Thymus (tissue), 11 donors: ENCODE results near the gene IGFL4. TPM values are rescaled to one million over a fixed set of nuclear protein-coding genes. Genes with fewer than 3 reads are reported as not detected.

Experiments
- DNase-seq, 9 donors: peaks; one replicate each; pipeline ENCODE4 v3.0.0-alpha.2; 2013; ENCODE audit warnings: low spot score in 9 of 9, low read depth in 6 of 9, missing footprints in 1 of 9
- H3K27ac ChIP-seq, 2 donors: one replicate each; pipeline ENCODE4 v1.5.1; 2013; ENCODE audit warnings: control low read depth in 1 of 2, low read depth in 1 of 2, low read length in 1 of 2, mild to moderate bottlenecking in 1 of 2, moderate library complexity in 1 of 2
- H3K27me3 ChIP-seq, 2 donors: one replicate each; pipeline ENCODE4 v1.5.1; 2013; ENCODE audit warnings: low read length in 1 of 2; ENCODE audit not compliant: control insufficient read depth in 2 of 2, insufficient read depth in 1 of 2
- H3K36me3 ChIP-seq, 2 donors: one replicate each; pipeline ENCODE4 v1.5.1; 2013; ENCODE audit warnings: low read length in 1 of 2, mild to moderate bottlenecking in 1 of 2, moderate library complexity in 1 of 2; ENCODE audit not compliant: control insufficient read depth in 2 of 2, insufficient read depth in 2 of 2
- H3K4me1 ChIP-seq, 2 donors: one replicate each; pipeline ENCODE4 v1.5.1; 2013; ENCODE audit warnings: low read length in 2 of 2; ENCODE audit not compliant: control insufficient read depth in 2 of 2, insufficient read depth in 2 of 2
- H3K4me3 ChIP-seq, 2 donors: one replicate each; pipeline ENCODE4 v1.5.1; 2013; ENCODE audit warnings: low read length in 2 of 2, control low read depth in 1 of 2, mild to moderate bottlenecking in 1 of 2
- H3K9me3 ChIP-seq, 2 donors: one replicate each; pipeline ENCODE4 v1.5.1; 2013; ENCODE audit warnings: low read length in 1 of 2, mild to moderate bottlenecking in 1 of 2; ENCODE audit not compliant: control insufficient read depth in 2 of 2, insufficient read depth in 1 of 2
- WGBS: extraction: QIAGEN DNeasy Blood & Tissue Kit; methylation state at CpG from one replicate; pipeline ENCODE4 v1.1.7; 2013; 5-methylcytosine and 5-hydroxymethylcytosine counted together
- polyA plus RNA-seq: library from polyadenylated mRNA; stranded (reverse); fragments of 200-250 nt; gene quantifications from one replicate; pipeline ENCODE4 v1.2.3, GENCODE V29; 2013
- total RNA-seq: library from RNA; stranded (reverse); fragments of 120-200 nt; gene quantifications from one replicate; pipeline ENCODE4 v1.2.4, GENCODE V29; 2013
- donor health status: healthy.

The IGFL4 gene
- total and polyA plus RNA-seq, 2 donors, result 0.14 to 0.16 TPM

DNA sequence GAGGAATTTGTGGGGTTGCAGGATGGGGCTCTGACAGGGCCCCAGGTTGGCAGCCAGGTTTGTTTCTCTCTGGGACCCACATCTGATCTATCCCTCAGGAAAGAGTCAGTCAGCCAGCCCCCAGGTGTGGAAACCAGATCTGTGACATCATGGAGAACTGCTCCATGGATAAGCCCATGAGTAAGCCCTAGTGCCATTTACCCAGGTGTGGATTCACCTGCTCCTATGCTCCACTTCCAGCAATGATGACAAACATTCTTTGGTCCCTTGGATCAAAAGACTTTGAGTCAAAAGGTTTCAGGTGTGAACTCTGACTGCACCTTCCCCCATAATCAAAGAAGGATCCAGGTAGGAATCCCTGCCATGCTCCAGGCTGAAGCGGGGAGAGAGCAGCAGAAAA lies 26.9 kb upstream of the IGFL4 start:
- WGBS, result 95% methylated on average over 1 of the region's 1 CpG
- Histone ChIP-seq H3K27me3 (peaks cover 0 to 2% of the 10 kb centered on the region in 2 donors), H3K4me1 (no peaks in the 10 kb centered on the region), H3K27ac (no peak overlapping the region), H3K9me3 (no peaks in the 10 kb centered on the region), H3K4me3 (no peak overlapping the region), H3K36me3 (no peaks in the 10 kb centered on the region)
- no peak for DNase-seq

DNA sequence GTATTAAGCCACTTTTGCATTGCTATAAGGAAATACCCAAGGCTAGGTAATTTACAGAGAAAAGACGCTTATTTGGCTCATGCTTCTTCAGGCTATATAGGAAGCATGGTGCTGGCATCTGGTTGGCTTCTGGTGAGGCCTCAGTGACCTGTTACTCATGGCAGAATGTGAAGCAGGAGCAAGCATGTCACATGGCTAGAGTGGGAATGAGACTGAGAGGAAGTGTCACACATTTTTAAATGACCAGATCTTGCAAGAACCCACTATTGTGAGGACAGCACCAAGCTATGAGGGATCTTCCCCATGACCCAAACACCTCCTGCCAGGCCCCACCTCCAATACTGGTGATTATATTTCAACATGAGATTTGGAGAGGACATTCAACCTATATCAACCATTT lies 25.7 kb upstream of the IGFL4 start:
- 96% methylated on average over 1 of the region's 1 CpG for WGBS
- peaks cover 0 to 2% of the 10 kb centered on the region in 2 donors for H3K27me3 ChIP-seq
- DNase-seq, result no peak

DNA sequence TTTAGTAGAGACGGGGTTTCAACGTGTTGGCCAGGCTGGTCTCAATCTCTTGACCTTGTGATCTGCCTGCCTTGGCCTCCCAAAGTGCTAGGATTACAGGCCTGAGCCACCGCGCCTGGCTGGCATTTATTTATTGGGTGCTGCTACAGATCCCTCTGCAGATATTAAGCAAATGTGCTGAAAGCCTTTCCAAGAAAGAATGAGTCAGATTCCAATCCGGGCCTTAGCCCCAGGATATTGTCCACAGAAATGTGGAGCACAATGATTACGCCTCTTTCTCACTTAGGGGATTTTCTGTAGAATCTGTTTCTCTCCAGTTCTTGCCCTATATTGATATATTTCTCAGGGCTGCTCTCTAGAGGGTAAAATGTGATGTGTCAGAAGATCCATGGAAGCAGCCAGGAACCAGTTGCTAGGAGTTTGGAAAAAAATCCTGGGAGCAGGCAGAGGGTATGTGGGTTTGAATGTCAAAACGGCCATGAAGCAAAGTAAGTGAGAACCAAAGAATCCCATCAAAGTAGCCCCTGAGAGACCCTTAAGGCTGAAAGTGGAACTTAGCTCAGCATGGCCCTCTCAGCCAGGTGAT lies 24.8 kb upstream of the IGFL4 start:
- Histone ChIP-seq H3K36me3 (no peaks in the 10 kb centered on the region), H3K4me3 (no peak overlapping the region), H3K9me3 (no peaks in the 10 kb centered on the region), H3K4me1 (no peaks in the 10 kb centered on the region), H3K27ac (no peak overlapping the region), H3K27me3 (peaks cover 0 to 2% of the 10 kb centered on the region in 2 donors)
- 84% methylated on average over 7 of the region's 7 CpGs for WGBS
- DNase-seq, result no peak

More for the DNA sequence above, 25.7 kb upstream of the IGFL4 start:
- Histone ChIP-seq H3K27ac (no peak overlapping the region), H3K9me3 (no peaks in the 10 kb centered on the region), H3K36me3 (no peaks in the 10 kb centered on the region), H3K4me3 (no peak overlapping the region), H3K4me1 (no peaks in the 10 kb centered on the region)

DNA sequence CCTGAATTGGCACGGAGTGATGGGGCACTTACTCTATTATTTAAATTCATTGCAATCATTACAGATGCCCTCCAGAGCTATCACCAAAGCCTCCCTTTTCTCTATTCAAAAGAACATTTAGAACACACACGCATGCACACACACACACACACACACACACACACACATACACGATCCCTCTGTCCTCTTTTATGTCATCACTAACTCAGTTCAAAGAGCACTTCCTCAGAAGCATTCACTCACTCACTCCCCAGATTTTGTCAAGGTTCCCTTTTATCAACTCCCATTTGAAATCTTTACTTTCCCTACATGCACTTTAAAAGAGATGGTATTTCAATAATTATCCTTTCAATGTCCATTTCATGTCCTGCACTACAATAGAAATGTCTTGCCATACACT lies 22.4 kb upstream of the IGFL4 start:
- WGBS, result 82% methylated on average over 3 of the region's 3 CpGs
- H3K4me1 ChIP-seq, result no peaks in the 10 kb centered on the region
- DNase-seq, result no peak
- H3K27ac ChIP-seq, result no peak overlapping the region
- H3K36me3 ChIP-seq, result no peaks in the 10 kb centered on the region
- H3K9me3 ChIP-seq, result no peaks in the 10 kb centered on the region
- H3K4me3 ChIP-seq, result no peak overlapping the region
- H3K27me3 ChIP-seq, result no peaks in the 10 kb centered on the region

DNA sequence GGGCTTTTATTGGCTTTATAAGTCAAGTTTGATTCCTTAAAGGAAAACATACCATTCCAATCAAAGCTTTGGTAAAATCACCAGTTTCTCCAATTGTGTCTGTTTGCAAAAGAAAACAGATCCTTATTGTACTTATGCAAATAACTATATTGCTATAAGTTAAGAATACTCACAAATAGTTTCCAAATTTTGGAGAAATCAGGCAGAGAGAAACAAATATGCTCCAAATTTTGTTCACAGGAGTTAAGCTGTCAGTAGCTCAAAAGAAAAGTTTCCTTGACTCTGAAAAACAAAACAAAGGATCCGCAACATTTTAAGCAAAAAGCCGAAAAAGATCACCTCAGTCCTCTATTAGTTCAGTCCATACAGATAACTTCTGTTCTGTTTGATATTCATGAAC lies 19.2 kb upstream of the IGFL4 start:
- H3K9me3 ChIP-seq, result no peaks in the 10 kb centered on the region
- H3K27ac ChIP-seq, result no peak overlapping the region
- 91% methylated on average over 2 of the region's 2 CpGs for WGBS
- DNase-seq, result no peak
- H3K4me3 ChIP-seq, result no peak overlapping the region
- no peaks in the 10 kb centered on the region for H3K36me3 ChIP-seq
- H3K4me1 ChIP-seq, result no peaks in the 10 kb centered on the region
- no peaks in the 10 kb centered on the region for H3K27me3 ChIP-seq

DNA sequence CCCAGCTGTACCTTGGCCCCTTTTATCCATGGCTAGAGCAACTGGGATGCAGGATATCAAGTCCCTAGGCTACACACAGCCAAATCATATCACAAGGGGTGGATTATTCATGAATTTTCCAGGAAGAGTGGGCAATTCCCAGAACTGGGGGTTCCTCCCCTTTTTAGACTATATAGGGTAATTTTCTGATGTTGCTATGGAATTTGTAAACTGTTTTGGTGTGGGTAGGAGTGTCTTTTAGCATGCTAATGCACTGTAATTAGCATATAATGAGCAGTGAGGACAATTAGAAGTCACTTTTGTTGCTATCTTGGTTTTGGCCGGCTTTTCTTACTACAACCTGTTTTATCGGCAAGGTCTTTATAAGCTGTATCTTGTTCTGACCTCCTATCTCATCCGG lies 18.0 kb upstream of the IGFL4 start:
- no peaks in the 10 kb centered on the region for H3K27me3 ChIP-seq
- H3K27ac ChIP-seq, result no peak overlapping the region
- no peaks in the 10 kb centered on the region for H3K36me3 ChIP-seq
- no peak for DNase-seq
- H3K4me1 ChIP-seq, result no peaks in the 10 kb centered on the region
- H3K9me3 ChIP-seq, result no peaks in the 10 kb centered on the region
- WGBS, result 98% methylated on average over 3 of the region's 3 CpGs
- H3K4me3 ChIP-seq, result no peak overlapping the region

DNA sequence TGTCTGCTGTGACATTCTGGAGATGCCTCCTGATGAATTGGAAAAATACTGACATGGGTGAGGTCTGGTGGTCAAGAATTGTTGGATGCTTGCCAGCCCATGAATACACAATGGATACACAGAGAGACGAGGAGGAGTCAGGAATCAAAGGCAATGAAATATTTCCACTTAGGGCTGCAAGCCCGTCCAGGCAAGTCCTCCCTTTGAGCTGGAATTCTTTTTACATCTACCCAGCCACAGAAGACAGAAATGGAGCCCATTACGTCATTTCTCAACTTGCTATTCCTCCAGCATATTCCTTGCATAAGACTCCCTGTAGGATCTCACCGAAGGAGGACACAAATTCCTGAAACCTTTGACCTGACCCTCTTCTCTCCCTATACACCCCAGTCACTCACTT lies 15.7 kb upstream of the IGFL4 start:
- Histone ChIP-seq H3K36me3 (no peaks in the 10 kb centered on the region), H3K9me3 (no peaks in the 10 kb centered on the region), H3K4me3 (no peak overlapping the region), H3K4me1 (no peaks in the 10 kb centered on the region), H3K27me3 (no peaks in the 10 kb centered on the region), H3K27ac (no peak overlapping the region)
- WGBS, result 75% methylated on average over 4 of the region's 4 CpGs
- no peak for DNase-seq

DNA sequence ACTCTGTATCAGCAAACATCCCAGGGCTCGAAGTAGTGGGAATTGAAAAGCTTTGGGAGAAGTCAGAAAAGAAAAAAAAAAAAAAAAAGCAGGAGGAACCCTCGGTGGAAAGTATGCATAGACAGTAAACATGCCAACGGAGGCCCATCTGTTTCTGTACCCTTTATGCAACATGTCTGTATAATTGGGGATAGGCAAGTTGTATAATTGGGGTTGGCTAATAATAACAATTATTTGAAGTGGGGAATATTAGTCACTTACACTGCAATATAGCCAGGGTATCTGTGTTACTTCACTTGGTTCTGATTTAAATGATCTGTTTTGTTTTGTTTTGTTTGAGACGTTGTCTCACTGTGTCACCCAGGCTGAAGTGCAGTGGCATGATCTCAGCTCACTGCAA lies 12.1 kb upstream of the IGFL4 start:
- no peak for DNase-seq
- H3K4me3 ChIP-seq, result no peak overlapping the region
- H3K4me1 ChIP-seq, result no peaks in the 10 kb centered on the region
- 71% methylated on average over 4 of the region's 4 CpGs for WGBS
- no peak overlapping the region for H3K27ac ChIP-seq
- H3K36me3 ChIP-seq, result no peaks in the 10 kb centered on the region
- H3K27me3 ChIP-seq, result peaks cover 0 to 5% of the 10 kb centered on the region in 2 donors
- no peaks in the 10 kb centered on the region for H3K9me3 ChIP-seq

DNA sequence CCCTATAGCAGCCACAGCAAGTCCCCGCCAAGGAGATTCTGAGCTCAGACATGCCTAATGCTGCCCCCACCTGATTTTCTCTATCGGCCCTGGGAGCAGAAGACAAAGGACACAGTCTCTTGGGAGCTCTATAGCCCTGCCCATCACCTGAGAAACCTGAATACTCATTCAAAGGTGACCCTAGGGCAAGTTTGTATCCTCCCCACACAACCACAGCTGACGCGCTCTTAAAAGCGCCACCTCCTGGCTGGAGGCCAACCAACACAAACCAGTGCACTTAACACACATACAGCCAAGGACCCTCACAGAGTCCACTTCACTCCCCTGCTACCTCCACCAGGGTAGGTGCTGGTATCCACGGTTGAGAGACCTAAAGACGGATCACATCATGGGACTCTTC lies 8.8 kb upstream of the IGFL4 start:
- Histone ChIP-seq H3K27me3 (peaks cover 0 to 5% of the 10 kb centered on the region in 2 donors), H3K4me3 (no peak overlapping the region), H3K27ac (no peak overlapping the region), H3K9me3 (no peaks in the 10 kb centered on the region), H3K4me1 (no peaks in the 10 kb centered on the region), H3K36me3 (no peaks in the 10 kb centered on the region)
- DNase-seq, result no peak
- 48% methylated on average over 7 of the region's 7 CpGs for WGBS

DNA sequence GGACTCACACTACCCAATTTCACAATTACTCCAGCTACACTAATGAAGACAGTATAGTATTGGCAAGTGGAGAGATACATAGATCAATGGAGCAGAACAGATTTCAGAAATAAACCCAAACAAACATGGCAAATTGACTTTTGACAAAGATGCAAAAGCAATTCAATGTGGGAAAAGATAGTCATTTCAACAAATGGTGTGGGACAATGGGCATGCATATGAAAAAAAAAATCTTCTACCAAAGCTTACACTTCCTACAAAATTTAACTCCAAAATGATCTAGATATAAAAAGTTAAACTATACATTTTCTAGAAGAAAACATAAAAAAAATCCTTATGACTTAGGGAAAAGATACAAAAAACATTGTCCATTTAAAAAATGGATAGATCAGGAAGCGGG lies 2.7 kb upstream of the IGFL4 start:
- WGBS, result 94% methylated on average over 1 of the region's 1 CpG
- peaks cover 0 to 2% of the 10 kb centered on the region in 2 donors for H3K4me1 ChIP-seq
- DNase-seq, result no peak
- H3K4me3 ChIP-seq, result no peak overlapping the region
- no peaks in the 10 kb centered on the region for H3K9me3 ChIP-seq
- peaks cover 0 to 7% of the 10 kb centered on the region in 2 donors for H3K27me3 ChIP-seq
- no peak overlapping the region for H3K27ac ChIP-seq
- H3K36me3 ChIP-seq, result no peaks in the 10 kb centered on the region
